HepG2 (cell line): Measurements from ENCODE around the gene RBCK1. TPM values are rescaled to one million over a fixed set of nuclear protein-coding genes. Genes with fewer than 3 reads are reported as not detected.
A peak's percentile ranks its signal among the peaks of the same experiment; 100 is the strongest.

Source experiments
- CENPT ChIP-seq: sonication (generic); formaldehyde crosslinking; IDR thresholded peaks from 2 replicates; pipeline ENCODE4 v1.8.0; 2022; ENCODE audit warnings: low read depth, mild to moderate bottlenecking, moderate library complexity, missing genetic modification reagents
- CHD2 ChIP-seq: IDR thresholded peaks from 2 replicates; pipeline ENCODE4 v1.6.1; 2011; ENCODE audit warnings: low read depth, low read length, improper control_type of control experiment
- ELF3 ChIP-seq: IDR thresholded peaks from 2 replicates; pipeline ENCODE4 v1.6.1; 2016; ENCODE audit warnings: missing genetic modification reagents, missing compliant biosample characterization
- ETV6 ChIP-seq: sonication (generic); formaldehyde crosslinking; conservative IDR thresholded peaks from 2 replicates; pipeline ENCODE4 v1.4.0; 2020; ENCODE audit warnings: missing genetic modification reagents
- EZH2 ChIP-seq: conservative IDR thresholded peaks from 2 replicates; pipeline ENCODE4 v1.6.1; 2012; ENCODE audit warnings: mild to moderate bottlenecking, low read depth, low read length, moderate library complexity
- HNRNPH1 ChIP-seq: fragments of 200-400 bp; formaldehyde crosslinking; optimal IDR thresholded peaks from 2 replicates; pipeline ENCODE3; 2017; ENCODE audit warnings: mild to moderate bottlenecking, low read depth, low read length
- MAFF ChIP-seq: IDR thresholded peaks from 2 replicates; pipeline ENCODE4 v1.6.1; 2011; ENCODE audit warnings: low read depth, low read length, improper control_type of control experiment
- MTA1 ChIP-seq: sonication (generic); formaldehyde crosslinking; IDR thresholded peaks from 2 replicates; pipeline ENCODE4 v1.4.0; 2020; ENCODE audit warnings: missing genetic modification reagents, mild to moderate bottlenecking, borderline replicate concordance
- MXD4 ChIP-seq: IDR thresholded peaks from 2 replicates; pipeline ENCODE4 v1.6.1; 2016; ENCODE audit warnings: mild to moderate bottlenecking, missing biosample characterization, missing genetic modification reagents
- SIN3A ChIP-seq: IDR thresholded peaks from 2 replicates; pipeline ENCODE4 v1.6.1; 2011; ENCODE audit warnings: low read depth, mild to moderate bottlenecking, control low read depth, low read length, borderline replicate concordance
- SYNCRIP ChIP-seq: fragments of 200-400 bp; formaldehyde crosslinking; IDR thresholded peaks from 2 replicates; pipeline ENCODE4 v1.6.1; 2018; ENCODE audit warnings: mild to moderate bottlenecking, low read depth, low read length; ENCODE audit not compliant: insufficient read depth
- TCF7 ChIP-seq: sonication (generic); IDR thresholded peaks from 2 replicates; pipeline ENCODE4 v1.6.1; 2016; ENCODE audit warnings: antibody characterized with exemption, low read depth
- TCF7L2 ChIP-seq: IDR thresholded peaks from 2 replicates; pipeline ENCODE4 v1.6.1; 2011; ENCODE audit warnings: mild to moderate bottlenecking, low read depth, low read length, moderate library complexity
- THYN1 ChIP-seq: sonication (generic); formaldehyde crosslinking; IDR thresholded peaks from 2 replicates; pipeline ENCODE4 v1.8.1; 2023; ENCODE audit warnings: low read depth, mild to moderate bottlenecking, moderate library complexity, missing genetic modification reagents, borderline replicate concordance
- TOPORS ChIP-seq: sonication (generic); formaldehyde crosslinking; IDR thresholded peaks from 2 replicates; pipeline ENCODE4 v1.8.0; 2023; ENCODE audit warnings: mild to moderate bottlenecking, missing genetic modification reagents
- ZFYVE20 ChIP-seq: sonication (generic); formaldehyde crosslinking; IDR thresholded peaks from 2 replicates; pipeline ENCODE4 v1.8.0; 2023; ENCODE audit warnings: low read depth, mild to moderate bottlenecking, moderate library complexity, missing genetic modification reagents, borderline replicate concordance
- ZNF777 ChIP-seq: sonication (generic); formaldehyde crosslinking; IDR thresholded peaks from 2 replicates; pipeline ENCODE4 v1.4.0; 2020; ENCODE audit warnings: missing genetic modification reagents
- ZSCAN22 ChIP-seq: sonication (generic); formaldehyde crosslinking; IDR thresholded peaks from 2 replicates; pipeline ENCODE4 v1.4.0; 2020; ENCODE audit warnings: mild to moderate bottlenecking, missing genetic modification reagents
- polyA plus RNA-seq, 8 experiments: library from polyadenylated mRNA; depleted of rRNA in 3 of 8; stranded (reverse) in 7 of 8; unstranded in 1 of 8; fragments of >200 nt; fragmentation: Illumina TruSeq in 4 of 8; extraction: Trizol in 4 of 8; gene quantifications; 2 replicates each; pipeline versions ENCODE4 v1.2.1 to v1.2.3, GENCODE V29; 2011 to 2016; ENCODE audit warnings: low read depth in 4 of 8, missing spikeins in 1 of 8, mixed read lengths in 1 of 8; ENCODE audit not compliant: insufficient read depth in 1 of 8
- total RNA-seq, 5 experiments: library from RNA; depleted of rRNA; stranded (reverse); fragments of >200 nt; fragmentation: Illumina TruSeq; extraction: Trizol; gene quantifications; 2 replicates each; pipeline ENCODE4 v1.2.3, GENCODE V29; 2016; ENCODE audit warnings: low read depth in 1 of 5
- TF ChIP-seq, protein P1 (sequence below): sonication (generic); formaldehyde crosslinking; IDR thresholded peaks from 2 replicates; pipeline ENCODE4 v1.5.0; 2020; ENCODE audit warnings: missing genetic modification reagents, mild to moderate bottlenecking, borderline replicate concordance
- TF ChIP-seq, protein P2 (sequence below): sonication (generic); formaldehyde crosslinking; IDR thresholded peaks from 2 replicates; pipeline ENCODE4 v1.4.0; 2020; ENCODE audit warnings: missing genetic modification reagents
- TF ChIP-seq, protein P3 (sequence below): IDR thresholded peaks from 2 replicates; pipeline ENCODE4 v1.6.1; 2016; ENCODE audit warnings: low read depth, borderline replicate concordance
- TF ChIP-seq, protein P4 (sequence below): IDR thresholded peaks from 2 replicates; pipeline ENCODE4 v1.6.1; 2016; ENCODE audit warnings: low read depth, control low read depth

The RBCK1 gene
- total and polyA plus RNA-seq, 2 of the 13 experiments (the other 11 are each of a cell fraction or from before 2014, with no cell fraction given): 149 to 215 TPM

DNA sequence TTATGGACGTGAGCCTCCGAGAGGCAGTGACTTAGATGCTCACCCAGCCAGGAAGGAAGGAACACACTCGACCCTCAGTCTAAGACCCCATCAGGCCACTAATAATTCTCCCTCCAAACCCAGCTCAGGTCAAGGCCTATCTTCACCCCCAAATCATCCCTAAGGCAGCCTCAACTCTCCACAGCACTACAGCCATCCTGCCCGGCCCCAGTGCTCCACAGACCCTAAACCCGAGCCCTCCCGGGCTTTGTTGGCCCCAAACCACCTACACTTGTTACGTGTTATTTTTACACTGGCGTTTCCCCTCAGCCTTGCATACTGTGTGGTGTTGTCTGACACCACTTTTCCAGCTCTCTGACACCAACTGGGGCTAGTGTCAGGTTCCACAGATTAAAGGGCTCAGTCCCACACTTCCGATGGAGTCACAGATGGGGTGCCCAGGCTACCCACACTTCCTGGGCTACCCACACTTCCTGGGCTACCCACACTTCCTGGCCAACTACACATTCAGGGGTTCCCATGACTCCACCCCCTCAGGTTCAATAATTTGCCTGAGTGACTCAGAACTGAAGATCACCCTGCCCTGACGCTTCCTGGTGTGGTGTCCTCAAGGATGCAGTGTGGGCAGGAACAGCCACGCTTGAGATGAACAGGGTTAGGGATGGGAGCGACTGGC, 25.3 kb downstream of the RBCK1 start (continued):
- TF ChIP-seq, protein P1, sequence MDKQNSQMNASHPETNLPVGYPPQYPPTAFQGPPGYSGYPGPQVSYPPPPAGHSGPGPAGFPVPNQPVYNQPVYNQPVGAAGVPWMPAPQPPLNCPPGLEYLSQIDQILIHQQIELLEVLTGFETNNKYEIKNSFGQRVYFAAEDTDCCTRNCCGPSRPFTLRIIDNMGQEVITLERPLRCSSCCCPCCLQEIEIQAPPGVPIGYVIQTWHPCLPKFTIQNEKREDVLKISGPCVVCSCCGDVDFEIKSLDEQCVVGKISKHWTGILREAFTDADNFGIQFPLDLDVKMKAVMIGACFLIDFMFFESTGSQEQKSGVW (CRISPR knock-in tag): no peak
- TF ChIP-seq, protein P2, sequence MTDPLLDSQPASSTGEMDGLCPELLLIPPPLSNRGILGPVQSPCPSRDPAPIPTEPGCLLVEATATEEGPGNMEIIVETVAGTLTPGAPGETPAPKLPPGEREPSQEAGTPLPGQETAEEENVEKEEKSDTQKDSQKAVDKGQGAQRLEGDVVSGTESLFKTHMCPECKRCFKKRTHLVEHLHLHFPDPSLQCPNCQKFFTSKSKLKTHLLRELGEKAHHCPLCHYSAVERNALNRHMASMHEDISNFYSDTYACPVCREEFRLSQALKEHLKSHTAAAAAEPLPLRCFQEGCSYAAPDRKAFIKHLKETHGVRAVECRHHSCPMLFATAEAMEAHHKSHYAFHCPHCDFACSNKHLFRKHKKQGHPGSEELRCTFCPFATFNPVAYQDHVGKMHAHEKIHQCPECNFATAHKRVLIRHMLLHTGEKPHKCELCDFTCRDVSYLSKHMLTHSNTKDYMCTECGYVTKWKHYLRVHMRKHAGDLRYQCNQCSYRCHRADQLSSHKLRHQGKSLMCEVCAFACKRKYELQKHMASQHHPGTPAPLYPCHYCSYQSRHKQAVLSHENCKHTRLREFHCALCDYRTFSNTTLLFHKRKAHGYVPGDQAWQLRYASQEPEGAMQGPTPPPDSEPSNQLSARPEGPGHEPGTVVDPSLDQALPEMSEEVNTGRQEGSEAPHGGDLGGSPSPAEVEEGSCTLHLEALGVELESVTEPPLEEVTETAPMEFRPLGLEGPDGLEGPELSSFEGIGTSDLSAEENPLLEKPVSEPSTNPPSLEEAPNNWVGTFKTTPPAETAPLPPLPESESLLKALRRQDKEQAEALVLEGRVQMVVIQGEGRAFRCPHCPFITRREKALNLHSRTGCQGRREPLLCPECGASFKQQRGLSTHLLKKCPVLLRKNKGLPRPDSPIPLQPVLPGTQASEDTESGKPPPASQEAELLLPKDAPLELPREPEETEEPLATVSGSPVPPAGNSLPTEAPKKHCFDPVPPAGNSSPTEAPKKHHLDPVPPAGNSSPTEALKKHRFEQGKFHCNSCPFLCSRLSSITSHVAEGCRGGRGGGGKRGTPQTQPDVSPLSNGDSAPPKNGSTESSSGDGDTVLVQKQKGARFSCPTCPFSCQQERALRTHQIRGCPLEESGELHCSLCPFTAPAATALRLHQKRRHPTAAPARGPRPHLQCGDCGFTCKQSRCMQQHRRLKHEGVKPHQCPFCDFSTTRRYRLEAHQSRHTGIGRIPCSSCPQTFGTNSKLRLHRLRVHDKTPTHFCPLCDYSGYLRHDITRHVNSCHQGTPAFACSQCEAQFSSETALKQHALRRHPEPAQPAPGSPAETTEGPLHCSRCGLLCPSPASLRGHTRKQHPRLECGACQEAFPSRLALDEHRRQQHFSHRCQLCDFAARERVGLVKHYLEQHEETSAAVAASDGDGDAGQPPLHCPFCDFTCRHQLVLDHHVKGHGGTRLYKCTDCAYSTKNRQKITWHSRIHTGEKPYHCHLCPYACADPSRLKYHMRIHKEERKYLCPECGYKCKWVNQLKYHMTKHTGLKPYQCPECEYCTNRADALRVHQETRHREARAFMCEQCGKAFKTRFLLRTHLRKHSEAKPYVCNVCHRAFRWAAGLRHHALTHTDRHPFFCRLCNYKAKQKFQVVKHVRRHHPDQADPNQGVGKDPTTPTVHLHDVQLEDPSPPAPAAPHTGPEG (CRISPR knock-in tag): no peak
- TF ChIP-seq CHD2 (no peak), ZSCAN22 (CRISPR knock-in tag) (no peak), TOPORS (no peak), MXD4 (0 out of 2 replicates have a peak, but pooled peaks have one; percentile 30), ZNF777 (CRISPR knock-in tag) (no peak), MAFF (no peak), TCF7L2 (no peak), EZH2 (no peak), TCF7 (no peak), SYNCRIP (no peak), THYN1 (CRISPR knock-in tag) (no peak), SIN3A (no peak), ZFYVE20 (CRISPR knock-in tag) (no peak), ELF3 (CRISPR knock-in tag) (no peak), CENPT (CRISPR knock-in tag) (no peak), HNRNPH1 (peak; percentile 13), MTA1 (CRISPR knock-in tag) (no peak), ETV6 (CRISPR knock-in tag) (0 out of 2 replicates have a peak, but pooled peaks have one; percentile 28)
- TF ChIP-seq, protein P3, sequence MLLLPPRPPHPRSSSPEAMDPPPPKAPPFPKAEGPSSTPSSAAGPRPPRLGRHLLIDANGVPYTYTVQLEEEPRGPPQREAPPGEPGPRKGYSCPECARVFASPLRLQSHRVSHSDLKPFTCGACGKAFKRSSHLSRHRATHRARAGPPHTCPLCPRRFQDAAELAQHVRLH (CRISPR knock-in tag): peak; percentile 14; the same call in 1 of the 2 replicates
- TF ChIP-seq, protein P4, sequence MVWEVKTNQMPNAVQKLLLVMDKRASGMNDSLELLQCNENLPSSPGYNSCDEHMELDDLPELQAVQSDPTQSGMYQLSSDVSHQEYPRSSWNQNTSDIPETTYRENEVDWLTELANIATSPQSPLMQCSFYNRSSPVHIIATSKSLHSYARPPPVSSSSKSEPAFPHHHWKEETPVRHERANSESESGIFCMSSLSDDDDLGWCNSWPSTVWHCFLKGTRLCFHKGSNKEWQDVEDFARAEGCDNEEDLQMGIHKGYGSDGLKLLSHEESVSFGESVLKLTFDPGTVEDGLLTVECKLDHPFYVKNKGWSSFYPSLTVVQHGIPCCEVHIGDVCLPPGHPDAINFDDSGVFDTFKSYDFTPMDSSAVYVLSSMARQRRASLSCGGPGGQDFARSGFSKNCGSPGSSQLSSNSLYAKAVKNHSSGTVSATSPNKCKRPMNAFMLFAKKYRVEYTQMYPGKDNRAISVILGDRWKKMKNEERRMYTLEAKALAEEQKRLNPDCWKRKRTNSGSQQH (CRISPR knock-in tag): no peak
